ENCODE measurements around the gene IFFO2.
A peak's percentile ranks its signal among the peaks of the same experiment; 100 is the strongest.

The IFFO2 gene

GRCh38 chr1:18919197-18919905, 37.1 kb downstream of the IFFO2 start:
- no peak for DNase-seq (ENCODE audit: low read depth, low spot score)

- no peak for DNase-seq (ENCODE audit: low read depth, low spot score)
Measured at GRCh38 chr1:18918417-18918816, 38.1 kb downstream of the IFFO2 start.

GRCh38 chr1:18917071-18917799, 39.2 kb downstream of the IFFO2 start:
- DNase-seq (ENCODE audit: low read depth, low spot score) = no peak

GRCh38 chr1:18915341-18915740, 41.1 kb downstream of the IFFO2 start:
- no peak for DNase-seq (ENCODE audit: low read depth, low spot score)

GRCh38 chr1:18913065-18913835, 43.2 kb downstream of the IFFO2 start:
- DNase-seq (ENCODE audit: low read depth, low spot score) = peak; percentile 91

- DNase-seq (ENCODE audit: low read depth, low spot score) = no peak
Measured at GRCh38 chr1:18912550-18912949, 43.9 kb downstream of the IFFO2 start.

GRCh38 chr1:18908911-18909771, 47.3 kb downstream of the IFFO2 start:
- no peak for DNase-seq (ENCODE audit: low read depth, low spot score)

GRCh38 chr1:18907917-18908845, 48.3 kb downstream of the IFFO2 start:
- DNase-seq (ENCODE audit: low read depth, low spot score) = no peak

GRCh38 chr1:18907021-18907916, 49.2 kb downstream of the IFFO2 start:
- peak; percentile 81 for DNase-seq (ENCODE audit: low read depth, low spot score)

GRCh38 chr1:18903291-18903756, 53.2 kb downstream of the IFFO2 start:
- DNase-seq (ENCODE audit: low read depth, low spot score) = no peak

GRCh38 chr1:18902523-18903290, 53.8 kb downstream of the IFFO2 start, which contains the start of gene ALDH4A1:
Gene ALDH4A1 (minus strand): TSS chr1:18902555. CDS start chr1:18902523, 32 bp downstream.
- peak; percentile 99 for DNase-seq (ENCODE audit: low read depth, low spot score)

- peak; percentile 46 for DNase-seq (ENCODE audit: low read depth, low spot score)
Measured at GRCh38 chr1:18901952-18902522, 54.4 kb downstream of the IFFO2 start.

- no peak for DNase-seq (ENCODE audit: low read depth, low spot score)
Measured at GRCh38 chr1:18901147-18901951, 55.1 kb downstream of the IFFO2 start.

GRCh38 chr1:18900303-18900841, 56.1 kb downstream of the IFFO2 start:
- DNase-seq (ENCODE audit: low read depth, low spot score) = no peak

GRCh38 chr1:18899363-18900049, 57.0 kb downstream of the IFFO2 start:
- no peak for DNase-seq (ENCODE audit: low read depth, low spot score)

- no peak for DNase-seq (ENCODE audit: low read depth, low spot score)
Measured at GRCh38 chr1:18898567-18898966, 57.9 kb downstream of the IFFO2 start.
